Sigmoid colon (tissue), 7 donors: ENCODE results near the gene KCNQ4. TPM values are rescaled to one million over a fixed set of nuclear protein-coding genes. Genes with fewer than 3 reads are reported as not detected.

Experiments
- DNase-seq: peaks from one replicate; pipeline ENCODE4 v3.0.0-alpha.2; 2019
- H3K27ac ChIP-seq, 4 donors: fragments of 200-600 bp; sonication (generic); one replicate each; pipeline ENCODE4 v1.5.1; 2016 to 2019; ENCODE audit warnings: mild to moderate bottlenecking in 1 of 4
- H3K27me3 ChIP-seq, 3 donors: fragments of 200-600 bp; sonication (generic); one replicate each; pipeline ENCODE4 v1.5.1; 2019; ENCODE audit warnings: mild to moderate bottlenecking in 1 of 3
- H3K36me3 ChIP-seq, 4 donors: fragments of 200-600 bp; sonication (generic); one replicate each; pipeline ENCODE4 v1.5.1; 2016 to 2019
- H3K4me1 ChIP-seq, 4 donors: fragments of 200-600 bp; sonication (generic); one replicate each; pipeline ENCODE4 v1.5.1; 2017 to 2019
- H3K4me3 ChIP-seq, 4 donors: fragments of 200-600 bp; sonication (generic); one replicate each; pipeline ENCODE4 v1.5.1; 2017 to 2019; ENCODE audit warnings: mild to moderate bottlenecking in 2 of 4, moderate library complexity in 1 of 4
- H3K9me3 ChIP-seq, 4 donors: fragments of 200-600 bp in 3 of 4; sonication (generic) in 3 of 4; one replicate each; pipeline versions ENCODE4 v1.5.1 to v1.6.1; 2013 to 2019
- EP300 ChIP-seq, 4 donors: sonication (generic); formaldehyde crosslinking; IDR thresholded peaks; one replicate each; pipeline ENCODE4 v1.6.1; 2017; ENCODE audit warnings: antibody characterized with exemption in 4 of 4
- POLR2A ChIP-seq, 2 donors: fragments of 450-650 bp; IDR thresholded peaks; one replicate each; pipeline ENCODE4 v1.6.1; 2016; ENCODE audit warnings: antibody characterized with exemption in 2 of 2, mild to moderate bottlenecking in 2 of 2, moderate library complexity in 2 of 2
- POLR2AphosphoS5 ChIP-seq, 4 donors: sonication (generic); formaldehyde crosslinking; IDR thresholded peaks; one replicate each; pipeline ENCODE4 v1.6.1; 2017; ENCODE audit warnings: antibody characterized with exemption in 4 of 4
- WGBS, 2 donors: extraction: QIAGEN DNeasy Blood & Tissue Kit; methylation state at CpG; one replicate each; pipeline ENCODE4 v1.1.7; 2013; 5-methylcytosine and 5-hydroxymethylcytosine counted together
- intact Hi-C: fragments of 100-400 bp; cut with DNase I; formaldehyde crosslinking; loops from one replicate; pipeline ENCODE4 v1.15.1; 2023
- polyA plus RNA-seq, 3 donors: library from polyadenylated mRNA; stranded (reverse); fragments of 200-250 nt; gene quantifications; one replicate each; pipeline ENCODE4 v1.2.3, GENCODE V29; 2013
- total RNA-seq, 4 donors: library from RNA; depleted of rRNA; stranded (reverse); fragments of >200 nt; gene quantifications; one replicate each; pipeline ENCODE4 v1.1.0, GENCODE V29; 2016
- TF ChIP-seq, protein P1 (sequence below), 4 experiments: fragments of 450-650 bp in 3 of 4; fragments of 200-600 bp in 1 of 4; IDR thresholded peaks; one replicate each; pipeline ENCODE4 v1.5.1; 2016 to 2019; ENCODE audit warnings: antibody characterized with exemption in 4 of 4, mild to moderate bottlenecking in 3 of 4, moderate library complexity in 2 of 4
- donor health status: healthy with polysubstance abuse.
- donor health status: Bipolar disorder and iron deficiency.
- donor health status: healthy.

KCNQ4 gene
- total and polyA plus RNA-seq, 7 donors = 0.60 to 10.8 (median 6.3) TPM; not detected in 1

DNA sequence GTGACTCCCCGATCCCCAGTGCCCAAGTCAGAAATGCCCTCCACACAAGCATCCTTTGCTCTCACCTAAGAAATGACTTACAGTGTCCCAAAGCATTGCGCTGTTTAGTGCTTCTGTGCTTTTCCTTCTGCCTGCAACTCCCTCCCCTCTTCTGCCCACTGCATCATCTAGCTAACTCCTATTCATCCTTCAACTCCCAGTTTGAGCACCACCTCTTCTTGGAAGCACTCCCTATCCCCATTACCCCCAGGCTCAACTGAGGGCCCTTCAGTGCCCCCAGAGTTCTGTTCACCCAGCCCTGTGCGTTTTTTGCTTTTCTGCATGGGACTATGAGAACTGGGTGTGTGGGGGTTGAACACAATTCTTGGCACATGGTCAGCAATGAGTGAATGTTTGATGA is 10.0 kb downstream of the KCNQ4 start:
- Histone ChIP-seq H3K4me3 (no peak overlapping the region), H3K27me3 (no peaks in the 10 kb centered on the region), H3K4me1 (peaks cover 0 to 86% (median 77%) of the 10 kb centered on the region in 4 donors), H3K36me3 (no peaks in the 10 kb centered on the region), H3K27ac (peak overlapping the region in 2 of 4 donors; percentile 91), H3K9me3 (no peaks in the 10 kb centered on the region)
- intact Hi-C loops = no loop called here
- TF ChIP-seq, protein P1, sequence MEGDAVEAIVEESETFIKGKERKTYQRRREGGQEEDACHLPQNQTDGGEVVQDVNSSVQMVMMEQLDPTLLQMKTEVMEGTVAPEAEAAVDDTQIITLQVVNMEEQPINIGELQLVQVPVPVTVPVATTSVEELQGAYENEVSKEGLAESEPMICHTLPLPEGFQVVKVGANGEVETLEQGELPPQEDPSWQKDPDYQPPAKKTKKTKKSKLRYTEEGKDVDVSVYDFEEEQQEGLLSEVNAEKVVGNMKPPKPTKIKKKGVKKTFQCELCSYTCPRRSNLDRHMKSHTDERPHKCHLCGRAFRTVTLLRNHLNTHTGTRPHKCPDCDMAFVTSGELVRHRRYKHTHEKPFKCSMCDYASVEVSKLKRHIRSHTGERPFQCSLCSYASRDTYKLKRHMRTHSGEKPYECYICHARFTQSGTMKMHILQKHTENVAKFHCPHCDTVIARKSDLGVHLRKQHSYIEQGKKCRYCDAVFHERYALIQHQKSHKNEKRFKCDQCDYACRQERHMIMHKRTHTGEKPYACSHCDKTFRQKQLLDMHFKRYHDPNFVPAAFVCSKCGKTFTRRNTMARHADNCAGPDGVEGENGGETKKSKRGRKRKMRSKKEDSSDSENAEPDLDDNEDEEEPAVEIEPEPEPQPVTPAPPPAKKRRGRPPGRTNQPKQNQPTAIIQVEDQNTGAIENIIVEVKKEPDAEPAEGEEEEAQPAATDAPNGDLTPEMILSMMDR (IDR thresholded peaks at IDR 0.05) = no peak
- TF ChIP-seq POLR2AphosphoS5 (IDR thresholded peaks at IDR 0.05) = no peak
- TF ChIP-seq EP300 (IDR thresholded peaks at IDR 0.05) = no peak
- no peak for TF ChIP-seq POLR2A (IDR thresholded peaks at IDR 0.05)
- DNase-seq = no peak
- 93 to 95% methylated on average over 3 of the region's 3 CpGs for WGBS, 2 donors

DNA sequence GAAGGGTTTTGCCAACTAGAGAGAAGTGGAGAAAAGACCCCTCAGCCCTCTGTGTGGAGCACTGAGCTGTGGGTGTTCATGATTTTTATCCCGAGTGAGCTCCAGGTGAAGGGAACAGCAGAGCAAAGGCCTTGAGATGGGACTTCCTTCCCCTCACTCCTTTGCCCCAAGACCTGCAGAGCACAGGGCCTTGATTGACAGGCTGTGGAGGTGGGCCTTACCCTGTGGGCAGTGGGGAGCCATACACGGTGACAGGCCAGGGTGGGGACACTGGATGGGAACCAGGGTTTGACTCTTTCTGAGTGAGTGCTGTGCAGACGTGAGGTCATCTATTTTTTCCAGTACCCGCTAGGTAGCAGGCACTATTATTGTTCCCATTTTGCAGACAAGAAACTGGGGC is 10.5 kb downstream of the KCNQ4 start:
- WGBS, 2 donors = 89 to 93% methylated on average over 4 of the region's 4 CpGs
- intact Hi-C loops = no loop called here
- Histone ChIP-seq H3K4me3 (no peak overlapping the region), H3K36me3 (no peaks in the 10 kb centered on the region), H3K4me1 (peaks cover 0 to 86% (median 77%) of the 10 kb centered on the region in 4 donors), H3K27me3 (no peaks in the 10 kb centered on the region), H3K9me3 (no peaks in the 10 kb centered on the region), H3K27ac (peak overlapping the region in 3 of 4 donors; percentile 83 to 91 (median 91))
- TF ChIP-seq, protein P1 (IDR thresholded peaks at IDR 0.05) = no peak
- DNase-seq = no peak

DNA sequence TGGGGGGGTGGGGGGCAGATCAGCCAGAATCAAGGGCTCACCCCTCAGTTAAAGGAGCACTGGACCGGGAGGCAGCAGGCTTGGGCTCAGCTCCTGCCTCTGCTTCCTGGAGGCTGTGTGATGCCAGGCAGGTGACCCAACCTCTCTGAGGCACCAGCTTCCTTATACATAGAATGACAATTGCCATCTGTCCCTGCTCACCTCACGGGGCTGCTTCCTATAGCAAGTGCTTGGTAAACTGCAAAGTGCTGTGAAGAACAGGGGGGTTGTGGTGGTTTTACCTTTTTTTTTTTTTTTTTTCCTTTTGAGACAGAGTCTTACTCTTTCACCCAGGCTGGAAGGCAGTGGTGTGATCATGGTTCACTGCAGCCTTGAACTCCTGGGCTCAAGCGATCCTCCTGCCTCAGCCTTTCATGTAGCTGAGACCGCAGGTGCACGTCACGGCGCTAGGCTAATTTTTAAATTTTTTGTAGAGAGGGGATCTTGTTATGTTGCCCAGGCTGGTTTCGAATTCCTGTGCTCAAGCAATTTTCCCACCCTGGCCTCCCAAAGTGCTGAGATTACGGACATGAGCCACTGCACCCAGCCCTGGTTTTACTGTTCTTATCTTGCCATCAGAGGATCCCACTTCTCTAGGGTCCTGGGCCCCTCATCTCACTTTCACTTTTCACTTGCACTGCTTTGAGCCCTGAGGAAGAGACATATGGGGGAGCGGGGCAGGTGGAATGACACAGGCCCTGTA is 11.6 kb downstream of the KCNQ4 start:
- H3K9me3 ChIP-seq = no peaks in the 10 kb centered on the region
- H3K4me3 ChIP-seq = no peak overlapping the region
- DNase-seq = no peak
- H3K27ac ChIP-seq = peak overlapping the region; percentile 77 to 91 (median 87)
- H3K36me3 ChIP-seq = no peaks in the 10 kb centered on the region
- H3K4me1 ChIP-seq = peaks cover 0 to 86% (median 77%) of the 10 kb centered on the region in 4 donors
- WGBS, 2 donors = 69 to 88% methylated on average over 10 of the region's 10 CpGs
- intact Hi-C loops = no loop called here
- H3K27me3 ChIP-seq = no peaks in the 10 kb centered on the region
- no peak for TF ChIP-seq POLR2AphosphoS5 (IDR thresholded peaks at IDR 0.05)
- TF ChIP-seq EP300 (IDR thresholded peaks at IDR 0.05) = no peak
- TF ChIP-seq, protein P1 (IDR thresholded peaks at IDR 0.05) = no peak
- TF ChIP-seq POLR2A (IDR thresholded peaks at IDR 0.05) = no peak

DNA sequence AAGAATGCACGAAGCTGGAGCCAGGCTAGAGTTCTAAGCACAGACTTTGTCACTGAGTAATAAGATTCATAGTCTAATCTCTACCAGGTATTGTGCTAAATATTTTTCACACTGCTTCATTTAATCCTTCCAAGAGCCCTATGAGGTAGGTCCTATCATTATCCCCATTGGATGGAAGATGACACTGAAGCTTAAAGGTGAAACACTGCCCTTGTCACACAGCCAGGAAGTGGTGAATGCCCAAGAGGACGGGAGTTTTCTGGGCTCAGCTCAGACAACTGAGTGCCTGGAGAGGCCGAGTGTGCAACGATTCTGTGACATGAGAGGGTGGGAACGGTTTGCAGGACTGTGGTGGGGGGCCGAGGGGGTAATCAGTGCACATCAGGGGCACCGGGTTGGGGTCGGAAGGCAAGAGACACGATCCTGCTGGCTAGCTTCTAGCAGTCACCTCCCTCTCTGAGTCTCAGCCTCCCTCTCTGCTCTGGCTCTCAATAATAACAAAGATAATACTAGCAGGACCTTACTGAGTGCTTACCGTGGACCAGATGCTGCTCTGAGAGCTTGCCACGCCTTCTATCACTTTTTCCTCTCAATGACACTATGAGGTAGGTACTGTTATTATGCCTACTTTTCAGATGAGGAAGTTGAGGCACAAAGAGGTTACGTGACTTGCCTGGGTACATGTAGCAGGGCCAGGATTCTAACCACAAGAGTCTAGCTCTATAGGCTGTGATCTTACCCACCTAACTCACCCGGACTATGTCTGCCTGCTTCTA is 12.4 kb downstream of the KCNQ4 start:
- DNase-seq = no peak
- Histone ChIP-seq H3K4me1 (peaks cover 0 to 86% (median 77%) of the 10 kb centered on the region in 4 donors), H3K36me3 (no peaks in the 10 kb centered on the region), H3K27ac (peak overlapping the region; percentile 77 to 91 (median 87)), H3K9me3 (no peaks in the 10 kb centered on the region), H3K4me3 (no peak overlapping the region), H3K27me3 (no peaks in the 10 kb centered on the region)
- 62 to 76% methylated on average over 13 of the region's 13 CpGs for WGBS, 2 donors
- intact Hi-C loops = no loop called here
- TF ChIP-seq POLR2A (IDR thresholded peaks at IDR 0.05) = no peak
- TF ChIP-seq EP300 (IDR thresholded peaks at IDR 0.05) = no peak
- TF ChIP-seq, protein P1 (IDR thresholded peaks at IDR 0.05) = no peak
- no peak for TF ChIP-seq POLR2AphosphoS5 (IDR thresholded peaks at IDR 0.05)
